Natural killer cell (primary cell): Measurements from ENCODE around the gene ARHGEF4. TPM values are rescaled to one million over a fixed set of nuclear protein-coding genes. Genes with fewer than 3 reads are reported as not detected.

Experiments used
- ATAC-seq, 3 donors: fragments of 150-1000 bp in 2 of 3; fragments of 200-7000 bp in 1 of 3; cut with Tn5 transposase; 1 replicate in 1 of 3; 2 replicates in 2 of 3; pipeline ENCODE4 v1.10.0; 2021; ENCODE audit warnings: mild to moderate bottlenecking in 2 of 3, moderate library complexity in 2 of 3
- DNase-seq, 2 donors: peaks; one replicate each; pipeline versions ENCODE4 v3.0.0 to v3.0.0-alpha.2; 2013 to 2021; ENCODE audit warnings: mixed read lengths in 1 of 2
- H3K27ac ChIP-seq: one replicate; pipeline ENCODE4 v1.5.1; 2013; ENCODE audit warnings: mild to moderate bottlenecking, low read length
- H3K27me3 ChIP-seq: one replicate; pipeline ENCODE4 v1.6.1; 2013; ENCODE audit warnings: low read length; ENCODE audit not compliant: control insufficient read depth, insufficient read depth
- H3K36me3 ChIP-seq: one replicate; pipeline ENCODE4 v1.6.1; 2013; ENCODE audit warnings: low read length; ENCODE audit not compliant: control insufficient read depth, insufficient read depth
- H3K4me1 ChIP-seq: one replicate; pipeline ENCODE4 v1.6.1; 2013; ENCODE audit warnings: low read length; ENCODE audit not compliant: control insufficient read depth, insufficient read depth
- H3K4me3 ChIP-seq: one replicate; pipeline ENCODE4 v1.5.1; 2013; ENCODE audit warnings: low read length
- H3K9me3 ChIP-seq: one replicate; pipeline ENCODE4 v1.6.1; 2013; ENCODE audit warnings: low read length; ENCODE audit not compliant: control insufficient read depth, insufficient read depth
- H3K27ac Mint-ChIP-seq, 2 donors: one replicate each; pipeline ENCODE4 v1.8.0; 2022; ENCODE audit warnings: mild to moderate bottlenecking in 2 of 2, mixed read lengths in 2 of 2, moderate library complexity in 1 of 2
- H3K27me3 Mint-ChIP-seq, 2 donors: one replicate each; pipeline ENCODE4 v1.8.0; 2022; ENCODE audit warnings: low read depth in 2 of 2, mixed read lengths in 2 of 2
- H3K36me3 Mint-ChIP-seq: one replicate; pipeline ENCODE4 v1.8.0; 2022; ENCODE audit warnings: mixed read lengths
- H3K4me1 Mint-ChIP-seq, 2 donors: one replicate each; pipeline ENCODE4 v1.8.0; 2022; ENCODE audit warnings: mixed read lengths in 2 of 2
- H3K4me3 Mint-ChIP-seq: one replicate; pipeline ENCODE4 v1.8.0; 2022; ENCODE audit warnings: mild to moderate bottlenecking, moderate library complexity, mixed read lengths
- H3K9me3 Mint-ChIP-seq, 2 donors: one replicate each; pipeline ENCODE4 v1.8.0; 2022; ENCODE audit warnings: mixed read lengths in 2 of 2
- CTCF ChIP-seq: fragments of 200-600 bp; IDR thresholded peaks from one replicate; pipeline ENCODE4 v1.8.0; 2022; ENCODE audit warnings: antibody characterized with exemption
- WGBS: methylation state at CpG from one replicate; pipeline ENCODE4 v1.1.7; 2013; ENCODE audit warnings: missing lambda C conversion rate; ENCODE audit not compliant: insufficient coverage; 5-methylcytosine and 5-hydroxymethylcytosine counted together
- intact Hi-C: fragments of 100-400 bp; cut with micrococcal nuclease; formaldehyde crosslinking; loops from one replicate; pipeline ENCODE4 v1.14.2; 2022
- total RNA-seq, 4 donors: library from RNA; stranded (reverse); fragments of 120-200 nt in 1 of 4; gene quantifications; one replicate each; pipeline versions ENCODE4 v1.2.3 to v1.2.4, GENCODE V29; 2013 to 2022

The ARHGEF4 gene
- total RNA-seq, 3 donors from 2014 or later (not counting 1 experiment from before 2014, with no cell fraction given): 0.11 TPM; not detected in 2

GRCh38 chr2:130839011-130839780 lies 2.5 kb downstream of the ARHGEF4 start:
- DNase-seq (no peak), ATAC-seq (no peak)
- Histone ChIP-seq H3K4me3 (no peak overlapping the region), H3K27ac (no peak overlapping the region), H3K36me3 (no peaks in the 10 kb centered on the region), H3K4me1 (peaks cover 6% of the 10 kb centered on the region), H3K9me3 (no peaks in the 10 kb centered on the region), H3K27me3 (peaks cover 6% of the 10 kb centered on the region)
- Mint-ChIP-seq H3K4me3 (no peak overlapping the region), H3K9me3 (no peaks in the 10 kb centered on the region), H3K27me3 (peaks cover 14 to 22% of the 10 kb centered on the region in 2 donors), H3K4me1 (no peaks in the 10 kb centered on the region), H3K36me3 (no peaks in the 10 kb centered on the region), H3K27ac (no peak overlapping the region)
- no peak for TF ChIP-seq CTCF
- intact Hi-C loops: no loop called here
- 85% methylated on average over 16 of the region's 16 CpGs for WGBS

GRCh38 chr2:130840506-130840905 lies 3.8 kb downstream of the ARHGEF4 start:
- Histone ChIP-seq H3K27me3 (peaks cover 6% of the 10 kb centered on the region), H3K4me1 (peaks cover 6% of the 10 kb centered on the region), H3K27ac (no peak overlapping the region), H3K9me3 (no peaks in the 10 kb centered on the region), H3K4me3 (no peak overlapping the region), H3K36me3 (no peaks in the 10 kb centered on the region)
- intact Hi-C loops: no loop called here
- no peak for ATAC-seq
- peaks cover 7 to 9% of the 10 kb centered on the region in 2 donors for H3K27me3 Mint-ChIP-seq
- no peak overlapping the region for H3K27ac Mint-ChIP-seq
- no peaks in the 10 kb centered on the region for H3K9me3 Mint-ChIP-seq
- H3K36me3 Mint-ChIP-seq: no peaks in the 10 kb centered on the region
- no peak overlapping the region for H3K4me3 Mint-ChIP-seq
- no peak for DNase-seq
- WGBS: 84% methylated on average over 8 of the region's 8 CpGs
- no peak for TF ChIP-seq CTCF
- H3K4me1 Mint-ChIP-seq: no peaks in the 10 kb centered on the region

- Histone ChIP-seq H3K4me1 (peaks cover 4% of the 10 kb centered on the region), H3K27me3 (peaks cover 4% of the 10 kb centered on the region), H3K27ac (no peak overlapping the region), H3K36me3 (no peaks in the 10 kb centered on the region), H3K4me3 (no peak overlapping the region), H3K9me3 (no peaks in the 10 kb centered on the region)
- no peaks in the 10 kb centered on the region for H3K4me1 Mint-ChIP-seq
- H3K9me3 Mint-ChIP-seq: no peaks in the 10 kb centered on the region
- H3K36me3 Mint-ChIP-seq: no peaks in the 10 kb centered on the region
- DNase-seq: no peak
- intact Hi-C loops: no loop called here
- H3K27me3 Mint-ChIP-seq: peaks cover 5 to 7% of the 10 kb centered on the region in 2 donors
- H3K4me3 Mint-ChIP-seq: no peak overlapping the region
- ATAC-seq: no peak
- WGBS: 90% methylated on average over 6 of the region's 6 CpGs
- no peak overlapping the region for H3K27ac Mint-ChIP-seq
- no peak for TF ChIP-seq CTCF
Observed at GRCh38 chr2:130841741-130842365, 5.1 kb downstream of the ARHGEF4 start.
